Right lung (tissue), 10 donors: Measurements from ENCODE around the gene PPP2R2C. TPM values are rescaled to one million over a fixed set of nuclear protein-coding genes. Genes with fewer than 3 reads are reported as not detected.

Experiments used
- DNase-seq, 2 donors: peaks; one replicate each; pipeline ENCODE4 v3.0.0-alpha.2; 2013
- long read RNA-seq, 8 donors: transcript quantifications; one replicate each; lab custom pipeline, GENCODE V29; 2026
- polyA plus RNA-seq, 5 donors: library from polyadenylated mRNA; unstranded; fragments of 120-200 nt; gene quantifications; one replicate each; pipeline versions ENCODE4 v1.2.1 to v1.2.3, GENCODE V29; 2013; ENCODE audit warnings: inconsistent platforms in 1 of 5, low replicate concordance in 1 of 5; ENCODE audit not compliant: insufficient read length in 5 of 5, insufficient read depth in 1 of 5

Gene PPP2R2C
- under 1 TPM; 0.22 to 0.53 (median 0.28) TPM for polyA plus RNA-seq
- long read RNA-seq, donor 1: 0 reads
- long read RNA-seq, donor 2: 0 reads
- long read RNA-seq, donor 3: 0 reads
- long read RNA-seq, donor 4: 0 reads
- long read RNA-seq, donor 5: 0 reads
- long read RNA-seq, donor 6: 0 reads
- long read RNA-seq, donor 7: 0 reads
- long read RNA-seq, donor 8: 0 reads

- DNase-seq: no peak
These were observed at the start of gene PPP2R2C for GRCh38 chr4:6472387-6473263. Gene PPP2R2C (minus strand): TSS chr4:6472614. CDS start chr4:6472229, 385 bp downstream.

- DNase-seq: no peak
These were observed 48.6 kb upstream of the PPP2R2C start for GRCh38 chr4:6520978-6521377.

DNA sequence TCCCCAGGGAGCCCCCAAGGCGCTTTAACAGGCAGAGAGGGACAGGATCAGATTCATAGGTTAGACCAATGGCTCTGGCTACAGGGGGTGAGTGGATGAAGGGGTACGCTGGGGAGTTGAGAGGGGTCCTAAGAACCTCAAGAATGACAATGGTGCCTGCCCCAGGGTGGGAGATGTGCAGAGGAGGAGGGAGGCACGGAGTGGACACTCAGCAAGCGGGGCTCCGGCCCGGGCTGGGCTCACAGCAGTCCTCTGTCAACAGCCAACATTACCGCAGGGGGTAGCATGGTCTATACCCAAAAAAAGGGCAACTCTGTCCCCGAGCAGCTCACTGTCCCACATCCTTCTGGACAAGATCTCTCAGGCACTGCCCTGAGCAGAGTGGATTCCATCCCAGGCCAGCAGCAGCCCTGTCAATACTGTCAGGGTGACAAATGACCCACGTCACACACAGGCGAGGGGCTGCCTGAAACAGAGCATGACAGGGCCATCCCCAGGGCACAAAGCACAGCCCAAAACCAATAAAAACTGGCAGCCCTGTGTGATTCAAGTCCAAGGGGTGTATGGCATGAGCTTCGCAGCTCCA, 47.7 kb upstream of the PPP2R2C start:
- no peak for DNase-seq

GRCh38 chr4:6517171-6517570, 44.8 kb upstream of the PPP2R2C start:
- DNase-seq: no peak

- no peak for DNase-seq
These were observed 44.3 kb upstream of the PPP2R2C start for GRCh38 chr4:6516762-6517161.

DNA sequence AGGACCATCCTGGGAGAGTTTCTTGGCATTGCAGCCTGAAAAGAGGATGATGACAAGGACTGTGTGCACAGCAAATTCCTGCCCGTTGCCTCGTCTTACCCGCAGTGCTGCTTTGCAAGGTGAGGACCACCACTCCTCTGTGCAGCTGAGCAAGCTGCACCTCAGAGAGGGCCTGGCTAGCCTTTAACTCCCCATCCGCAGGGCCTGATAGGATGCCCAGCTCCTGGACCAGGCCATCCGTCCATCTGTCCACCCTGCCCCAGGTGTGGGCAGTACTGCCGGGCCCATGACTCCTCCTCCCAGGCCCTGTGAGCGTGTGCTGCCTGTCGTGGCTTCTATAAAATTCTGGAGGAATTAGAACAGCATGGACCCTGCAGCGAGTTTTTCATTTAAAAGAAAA, 43.9 kb upstream of the PPP2R2C start:
- no peak for DNase-seq

DNA sequence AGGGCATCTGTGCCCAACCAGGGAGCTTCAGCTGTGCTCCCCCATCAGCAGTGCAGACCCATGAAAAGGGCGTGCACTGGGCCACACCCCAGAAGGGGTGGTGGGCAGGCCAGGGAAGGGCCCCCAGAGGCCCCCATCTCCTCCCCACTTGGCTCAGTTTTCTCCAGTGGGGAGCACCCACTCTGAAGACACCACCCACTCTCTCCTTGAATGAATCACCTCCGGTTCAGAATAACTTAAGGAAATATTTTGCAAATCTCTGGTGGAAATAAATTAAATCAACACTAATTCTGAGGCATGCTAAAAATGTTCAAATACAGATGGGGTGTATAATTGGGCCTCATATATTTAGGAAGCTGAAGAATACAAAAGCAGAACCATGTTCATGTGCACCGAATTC, 41.3 kb upstream of the PPP2R2C start:
- DNase-seq: no peak

GRCh38 chr4:6509587-6509986, 37.2 kb upstream of the PPP2R2C start:
- DNase-seq: no peak

GRCh38 chr4:6507345-6507744, 34.9 kb upstream of the PPP2R2C start:
- DNase-seq: no peak

DNA sequence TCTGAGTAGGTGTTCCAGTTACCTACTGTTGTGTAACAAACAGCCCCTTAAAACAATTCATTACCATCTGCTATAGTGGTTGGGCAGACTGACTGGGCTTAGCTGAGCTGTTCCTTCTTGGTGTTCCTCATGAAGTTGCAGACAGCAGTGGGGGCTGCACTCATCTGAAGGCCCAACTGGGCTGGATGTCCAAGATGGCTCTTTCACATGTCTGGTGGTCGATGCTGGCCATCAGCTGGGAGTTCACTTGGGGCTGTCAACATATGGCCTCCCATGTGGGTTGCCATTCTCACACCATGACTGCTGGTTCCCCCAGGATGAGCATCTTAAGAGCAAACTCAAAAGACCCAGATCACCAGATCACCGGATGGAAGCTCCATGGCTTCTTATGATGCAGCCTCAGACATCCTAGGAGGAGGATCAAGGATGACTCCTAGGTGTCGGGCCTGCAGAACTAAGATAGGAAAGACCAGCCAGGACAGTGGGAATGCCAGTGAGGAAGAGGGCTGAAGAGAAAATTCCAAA, 34.3 kb upstream of the PPP2R2C start:
- no peak for DNase-seq

DNA sequence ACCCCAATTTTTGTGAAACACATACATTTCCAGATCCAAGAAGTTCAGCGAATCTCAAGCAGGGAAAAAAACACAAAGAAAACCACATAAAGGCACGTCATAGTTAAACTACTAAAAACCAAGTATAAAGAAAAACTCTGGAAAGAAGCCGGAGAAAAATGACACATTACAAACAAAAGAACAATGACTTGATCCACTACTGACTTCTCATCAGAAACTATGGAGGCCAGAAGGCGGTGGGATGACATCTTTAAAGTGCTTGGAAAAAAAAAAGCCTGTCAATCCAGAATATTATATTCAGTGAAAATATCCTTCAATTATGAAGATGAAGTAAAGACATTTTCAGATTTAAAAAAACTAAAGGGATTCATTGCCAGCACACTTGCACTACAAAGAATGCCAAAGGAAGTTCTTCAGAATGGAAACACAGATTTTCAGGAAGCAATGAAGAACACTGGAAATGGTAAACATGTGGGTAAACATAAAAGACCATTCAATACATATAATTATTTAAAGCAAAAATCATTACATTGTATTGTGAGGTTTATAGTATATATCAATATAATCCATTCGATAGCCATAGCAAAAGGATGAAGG, 32.6 kb upstream of the PPP2R2C start:
- DNase-seq: no peak

DNA sequence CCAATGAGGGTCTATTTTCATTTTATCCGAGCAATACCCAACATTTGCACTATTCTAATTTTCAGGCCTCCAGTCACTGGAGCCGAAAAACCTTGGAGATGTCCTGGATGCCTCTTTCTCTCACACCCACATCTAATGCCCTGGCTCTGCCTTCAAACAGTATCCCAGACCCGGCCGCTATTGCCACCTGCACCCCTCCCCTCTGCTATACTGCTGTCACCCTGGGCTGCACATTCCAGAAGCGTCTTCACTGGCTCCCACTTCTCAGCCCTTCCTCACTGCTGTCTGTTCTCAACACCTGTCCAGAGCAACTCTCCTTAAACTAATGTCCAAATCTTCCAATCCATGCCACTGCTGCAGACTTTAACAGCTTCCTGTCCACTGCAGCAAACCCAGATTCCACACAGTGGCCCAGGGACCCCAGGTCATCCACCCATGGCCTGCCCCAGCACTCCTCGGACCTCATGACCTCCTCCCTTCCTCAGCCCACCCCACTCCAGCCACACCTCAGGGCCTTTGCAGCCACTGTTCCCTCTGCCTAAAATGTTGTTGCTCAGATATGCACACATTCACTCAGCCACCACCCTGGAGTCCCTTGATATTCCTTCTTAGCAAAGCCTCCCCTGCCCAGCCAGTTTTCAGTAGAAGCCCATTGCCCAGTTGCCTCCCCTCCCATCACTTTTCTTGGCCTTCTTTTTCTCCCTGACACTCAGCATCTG, 30.5 kb upstream of the PPP2R2C start:
- no peak for DNase-seq

GRCh38 chr4:6502147-6502546, 29.7 kb upstream of the PPP2R2C start:
- no peak for DNase-seq

- DNase-seq: no peak
These were observed 28.8 kb upstream of the PPP2R2C start for GRCh38 chr4:6501171-6501570.

- no peak for DNase-seq
These were observed 28.2 kb upstream of the PPP2R2C start for GRCh38 chr4:6500481-6501140.

GRCh38 chr4:6499238-6499600, 26.8 kb upstream of the PPP2R2C start:
- DNase-seq: no peak

DNA sequence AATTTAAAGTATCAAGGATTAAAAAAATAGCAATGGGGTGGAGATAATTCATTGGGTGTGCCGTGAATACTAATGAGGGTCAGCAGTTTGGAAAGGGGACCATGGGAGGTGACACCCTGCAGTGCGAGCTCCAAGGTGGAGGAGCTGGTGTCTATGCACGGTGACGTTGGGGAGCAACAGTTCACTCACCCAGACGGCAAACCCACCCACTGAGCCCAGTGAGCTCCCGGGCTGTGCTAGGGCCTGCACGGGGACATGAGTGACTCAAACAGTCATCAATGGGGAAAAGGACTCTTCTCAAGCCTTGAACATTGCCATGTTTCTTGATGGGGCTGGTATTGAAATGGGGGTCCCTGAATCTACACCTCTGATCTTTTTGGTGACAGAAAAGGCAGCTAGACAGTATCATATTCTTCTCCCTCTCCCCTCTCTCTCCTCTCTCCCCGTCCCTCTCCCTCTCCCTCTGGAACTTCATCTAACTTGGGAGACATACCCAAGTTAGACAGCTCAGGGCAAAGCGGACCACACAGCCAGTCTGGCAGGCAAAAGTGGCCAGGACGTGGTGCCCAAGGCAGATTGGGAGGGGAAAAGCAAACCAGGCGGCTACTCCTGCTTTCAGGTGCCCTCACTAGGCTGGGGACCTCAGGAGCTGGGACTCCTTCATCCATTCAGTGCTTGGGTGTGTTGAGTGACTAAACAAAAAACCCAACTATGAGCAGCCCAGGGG, 26.3 kb upstream of the PPP2R2C start:
- DNase-seq: no peak

GRCh38 chr4:6497796-6498195, 25.4 kb upstream of the PPP2R2C start:
- DNase-seq: no peak

DNA sequence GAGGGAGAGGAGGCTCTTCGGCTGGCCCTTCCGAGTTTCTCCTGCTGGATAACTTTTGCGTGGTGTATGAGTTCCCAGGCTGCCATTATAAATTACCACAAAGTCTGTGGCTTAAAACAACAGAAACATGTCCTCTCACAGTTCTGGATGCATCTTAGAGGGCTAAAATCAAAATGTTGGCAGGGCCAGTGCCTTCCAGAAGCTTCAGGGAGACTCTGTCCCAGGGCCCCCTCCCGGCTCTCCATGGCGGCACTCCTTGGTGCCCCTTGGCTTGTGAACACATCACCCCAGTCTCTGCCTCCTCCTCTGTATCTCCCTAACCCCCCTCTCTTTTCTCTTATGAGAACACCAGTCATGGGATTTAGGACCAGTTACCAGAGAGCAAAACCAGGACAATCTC, 23.3 kb upstream of the PPP2R2C start:
- DNase-seq: no peak

DNA sequence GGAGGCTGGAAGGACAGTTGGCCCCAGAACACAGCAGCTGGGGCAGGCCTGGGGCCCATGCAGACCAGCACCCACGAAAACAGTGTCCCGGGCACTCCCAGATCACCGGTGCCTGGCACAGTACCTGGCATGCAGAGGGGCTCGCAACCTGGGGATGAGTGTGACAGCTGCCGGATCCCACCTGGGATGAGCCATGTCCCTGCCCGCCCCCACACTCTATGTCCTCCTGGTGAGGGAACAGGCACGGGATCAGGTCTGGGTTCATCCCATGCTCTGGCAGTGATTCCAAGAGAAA, 22.8 kb upstream of the PPP2R2C start:
- no peak for DNase-seq
